Activated naive CD4-positive, alpha-beta T cell treated with Interleukin-2 at 50 U/mL for 16 hours (primary cell): Measurements from ENCODE around the gene FLOT1.

Experiments used
- DNase-seq: peaks from one replicate; pipeline ENCODE4 v3.0.0-alpha.2; 2020

FLOT1 gene

GRCh38 chr6:30742316-30743098, at the start of gene FLOT1:
Gene FLOT1 (minus strand): TSS chr6:30742687. CDS start chr6:30742189, 498 bp downstream.
- DNase-seq: peak; percentile 91

GRCh38 chr6:30790724-30791383, 48.4 kb upstream of the FLOT1 start:
- DNase-seq: no peak

GRCh38 chr6:30789606-30790005, 47.1 kb upstream of the FLOT1 start:
- DNase-seq: no peak

- no peak for DNase-seq
Measured at GRCh38 chr6:30787954-30788353, 45.5 kb upstream of the FLOT1 start.

- no peak for DNase-seq
Measured at GRCh38 chr6:30782425-30783014, 40.0 kb upstream of the FLOT1 start.

- no peak for DNase-seq
Measured at GRCh38 chr6:30781743-30782424, 39.4 kb upstream of the FLOT1 start.

GRCh38 chr6:30781395-30781742, 38.9 kb upstream of the FLOT1 start:
- no peak for DNase-seq

- no peak for DNase-seq
Measured at GRCh38 chr6:30780642-30780920, 38.1 kb upstream of the FLOT1 start.

- DNase-seq: no peak
Measured at GRCh38 chr6:30779850-30780641, 37.6 kb upstream of the FLOT1 start.

- DNase-seq: no peak
Measured at GRCh38 chr6:30778001-30778635, 35.6 kb upstream of the FLOT1 start.

- no peak for DNase-seq
Measured at GRCh38 chr6:30777155-30777485, 34.6 kb upstream of the FLOT1 start.

GRCh38 chr6:30776390-30777154, 34.1 kb upstream of the FLOT1 start:
- no peak for DNase-seq

- no peak for DNase-seq
Measured at GRCh38 chr6:30775104-30775503, 32.6 kb upstream of the FLOT1 start.

GRCh38 chr6:30774701-30775100, 32.2 kb upstream of the FLOT1 start:
- no peak for DNase-seq

- DNase-seq: no peak
Measured at GRCh38 chr6:30770592-30770991, 28.1 kb upstream of the FLOT1 start.

- DNase-seq: no peak
Measured at GRCh38 chr6:30769853-30770524, 27.5 kb upstream of the FLOT1 start.

GRCh38 chr6:30769088-30769852, 26.8 kb upstream of the FLOT1 start:
- DNase-seq: peak; percentile 85

- no peak for DNase-seq
Measured at GRCh38 chr6:30768634-30769087, 26.2 kb upstream of the FLOT1 start.

GRCh38 chr6:30767944-30768301, 25.4 kb upstream of the FLOT1 start:
- no peak for DNase-seq

- no peak for DNase-seq
Measured at GRCh38 chr6:30767158-30767943, 24.9 kb upstream of the FLOT1 start.
